Common myeloid progenitor, CD34-positive (primary cell): Measurements from ENCODE around the gene RSBN1.

Experiments used
- CTCF ChIA-PET: fragments of 350-600 bp; sonication (Branson Sonifier 250); formaldehyde crosslinking; loops from one replicate; lab custom pipeline; 2021; ENCODE audit warnings: antibody characterized with exemption; lab: Charles Lee
- POLR2A ChIA-PET: fragments of 350-600 bp; sonication (Branson Sonifier 250); formaldehyde crosslinking; loops from one replicate; lab custom pipeline; 2021; ENCODE audit warnings: antibody characterized with exemption; lab: Charles Lee
- DNase-seq, 3 donors: peaks; one replicate each; pipeline versions ENCODE4 v3.0.0 to v3.0.0-alpha.2; 2013
- H3K27ac ChIP-seq, 2 experiments: 1 replicate in 1 of 2; 2 replicates in 1 of 2; pipeline ENCODE4 v1.7.0; 2013; ENCODE audit warnings: inconsistent platforms in 2 of 2, low read length in 2 of 2, mild to moderate bottlenecking in 2 of 2, low read depth in 1 of 2, moderate library complexity in 1 of 2; ENCODE audit not compliant: severe bottlenecking in 2 of 2, insufficient read depth in 1 of 2, poor library complexity in 1 of 2
- H3K27me3 ChIP-seq, 5 experiments: replicated peaks in 2 of 5; 1 replicate in 3 of 5; 2 replicates in 2 of 5; pipeline versions ENCODE4 v1.6.1 to v1.7.0; 2013; ENCODE audit warnings: low read length in 4 of 5, mild to moderate bottlenecking in 2 of 5, moderate library complexity in 2 of 5, inconsistent platforms in 1 of 5; ENCODE audit not compliant: insufficient read depth in 5 of 5, control insufficient read depth in 4 of 5
- H3K36me3 ChIP-seq, 4 experiments: 1 replicate in 2 of 4; 2 replicates in 2 of 4; pipeline versions ENCODE4 v1.6.1 to v1.7.0; 2013; ENCODE audit warnings: low read length in 3 of 4, control low read depth in 1 of 4, mild to moderate bottlenecking in 1 of 4; ENCODE audit not compliant: control insufficient read depth in 4 of 4, insufficient read depth in 4 of 4
- H3K4me1 ChIP-seq, 4 experiments: 1 replicate in 3 of 4; 2 replicates in 1 of 4; pipeline versions ENCODE4 v1.6.1 to v1.7.1; 2013; ENCODE audit warnings: low read length in 3 of 4, mild to moderate bottlenecking in 3 of 4, control low read depth in 1 of 4, inconsistent platforms in 1 of 4, moderate library complexity in 1 of 4; ENCODE audit not compliant: control insufficient read depth in 4 of 4, insufficient read depth in 4 of 4; ENCODE audit errors: control extremely low read depth in 1 of 4
- H3K4me3 ChIP-seq, 7 experiments: 1 replicate in 4 of 7; 2 replicates in 3 of 7; pipeline versions ENCODE4 v1.5.1 to v1.7.0; 2013; ENCODE audit warnings: mild to moderate bottlenecking in 7 of 7, low read length in 6 of 7, moderate library complexity in 6 of 7, inconsistent platforms in 2 of 7, low read depth in 2 of 7, control low read depth in 1 of 7; ENCODE audit not compliant: insufficient read depth in 4 of 7, control insufficient read depth in 1 of 7; ENCODE audit errors: extremely low read depth in 1 of 7
- H3K9me3 ChIP-seq, 5 experiments: 1 replicate in 4 of 5; 2 replicates in 1 of 5; pipeline versions ENCODE4 v1.6.1 to v1.7.1; 2013; ENCODE audit warnings: low read length in 4 of 5, mild to moderate bottlenecking in 2 of 5, inconsistent platforms in 1 of 5, low read depth in 1 of 5, moderate library complexity in 1 of 5; ENCODE audit not compliant: control insufficient read depth in 4 of 5, insufficient read depth in 2 of 5; ENCODE audit errors: control extremely low read depth in 1 of 5
- WGBS: methylation state at CpG from one replicate; pipeline ENCODE4 v1.1.5; 2013; ENCODE audit not compliant: insufficient coverage; 5-methylcytosine and 5-hydroxymethylcytosine counted together

The RSBN1 gene

DNA sequence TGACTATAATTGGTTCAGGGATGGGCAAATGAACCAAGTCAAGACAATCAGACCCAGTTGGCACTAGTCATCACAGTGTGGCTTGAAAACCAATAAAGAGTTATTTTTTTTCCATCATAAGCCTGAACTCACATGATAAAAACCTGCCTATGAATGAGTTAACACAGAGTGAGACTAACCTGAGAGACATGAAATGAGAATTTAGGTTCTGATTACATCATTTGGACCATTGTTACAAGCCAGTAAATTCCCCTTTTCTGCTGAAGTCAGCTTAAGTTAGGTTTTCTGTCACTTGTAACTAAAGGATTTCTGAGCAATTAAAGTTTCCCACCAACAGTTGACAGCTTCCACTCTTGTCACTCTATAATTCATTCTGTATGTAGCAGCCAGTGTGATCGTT, 9.6 kb upstream of the RSBN1 start:
- no peaks in the 10 kb centered on the region for H3K27me3 ChIP-seq
- no peak for DNase-seq
- no peaks in the 10 kb centered on the region for H3K4me1 ChIP-seq
- H3K27ac ChIP-seq: no peak overlapping the region
- ChIA-PET CTCF (interaction anchor here (0.8 to 1.4 kb wide), 2 partner anchors 9 to 127 kb away, joined by 3 read pairs; no protein-coding TSS in a partner anchor), POLR2A (no interaction called here)
- peaks cover 0 to 16% (median 7%) of the 10 kb centered on the region in 4 experiments for H3K36me3 ChIP-seq
- WGBS: no CpG with 5 or more reads among the region's 1 CpG
- H3K4me3 ChIP-seq: no peak overlapping the region
- no peaks in the 10 kb centered on the region for H3K9me3 ChIP-seq

DNA sequence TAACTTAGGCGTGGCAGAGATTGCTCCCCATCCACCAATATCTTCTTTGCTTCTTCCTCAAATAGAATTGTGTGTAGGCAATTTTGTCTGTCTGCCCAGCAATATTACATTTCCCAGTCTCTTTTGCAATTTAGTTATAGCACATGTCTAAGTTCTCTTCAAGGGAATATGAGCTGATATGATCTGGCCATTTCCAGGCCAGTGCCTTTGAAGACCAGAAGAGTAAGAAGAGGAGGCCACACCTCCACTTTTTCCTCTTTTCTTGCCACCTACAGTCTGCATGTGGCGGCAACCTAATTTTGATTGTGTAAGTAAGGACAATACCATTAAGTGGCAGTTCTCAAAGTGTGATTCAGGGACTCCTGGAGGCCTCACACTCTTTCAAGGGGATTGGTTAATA, 6.3 kb upstream of the RSBN1 start:
- H3K4me3 ChIP-seq: no peak overlapping the region
- H3K9me3 ChIP-seq: no peaks in the 10 kb centered on the region
- H3K4me1 ChIP-seq: no peaks in the 10 kb centered on the region
- POLR2A ChIA-PET: no interaction called here
- no peak for DNase-seq
- H3K36me3 ChIP-seq: peaks cover 0 to 15% (median 7%) of the 10 kb centered on the region in 4 experiments
- H3K27me3 ChIP-seq: no peaks in the 10 kb centered on the region
- WGBS: 100% methylated on average over 1 of the region's 2 CpGs
- CTCF ChIA-PET: interaction anchor here (1.2 kb wide), 1 partner anchor 16 kb away, joined by 3 read pairs; no protein-coding TSS in a partner anchor
- H3K27ac ChIP-seq: no peak overlapping the region

DNA sequence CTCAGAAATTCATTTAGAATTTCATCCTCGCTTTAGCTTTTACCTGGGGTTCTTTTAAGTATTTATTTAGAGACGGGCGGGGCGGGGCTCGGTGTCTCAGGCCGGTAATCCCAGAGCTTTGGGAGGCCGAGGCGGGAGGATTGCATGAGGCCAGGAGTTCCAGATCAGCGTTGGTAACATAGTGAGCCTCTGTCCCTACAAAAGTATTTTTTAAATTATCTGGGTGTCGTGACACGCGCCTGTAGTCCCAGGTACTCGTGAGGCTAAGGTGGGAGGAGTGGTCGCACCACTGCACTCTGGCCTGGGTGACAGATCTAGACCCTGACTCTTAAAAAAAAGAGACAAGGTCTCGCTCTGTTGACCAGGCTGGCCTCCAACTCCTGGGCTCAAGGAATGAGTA, 942 bp upstream of the RSBN1 start:
- ChIA-PET CTCF (interaction anchor here (1.1 kb wide), 1 partner anchor 9 kb away, joined by 3 read pairs; no protein-coding TSS in a partner anchor), POLR2A (interaction anchor here (1.4 kb wide), 1 partner anchor 60 kb away, joined by 3 read pairs; no protein-coding TSS in a partner anchor)
- peaks cover 8 to 28% (median 16%) of the 10 kb centered on the region in 4 experiments for H3K4me1 ChIP-seq
- peak overlapping the region; percentile 93 to 98 for H3K27ac ChIP-seq
- no peaks in the 10 kb centered on the region for H3K27me3 ChIP-seq
- H3K4me3 ChIP-seq: peak overlapping the region in 1 of 7 experiments; percentile 83
- no peak for DNase-seq
- H3K9me3 ChIP-seq: no peaks in the 10 kb centered on the region
- WGBS: 90% methylated on average over 7 of the region's 15 CpGs
- peaks cover 0 to 7% (median 3%) of the 10 kb centered on the region in 4 experiments for H3K36me3 ChIP-seq

DNA sequence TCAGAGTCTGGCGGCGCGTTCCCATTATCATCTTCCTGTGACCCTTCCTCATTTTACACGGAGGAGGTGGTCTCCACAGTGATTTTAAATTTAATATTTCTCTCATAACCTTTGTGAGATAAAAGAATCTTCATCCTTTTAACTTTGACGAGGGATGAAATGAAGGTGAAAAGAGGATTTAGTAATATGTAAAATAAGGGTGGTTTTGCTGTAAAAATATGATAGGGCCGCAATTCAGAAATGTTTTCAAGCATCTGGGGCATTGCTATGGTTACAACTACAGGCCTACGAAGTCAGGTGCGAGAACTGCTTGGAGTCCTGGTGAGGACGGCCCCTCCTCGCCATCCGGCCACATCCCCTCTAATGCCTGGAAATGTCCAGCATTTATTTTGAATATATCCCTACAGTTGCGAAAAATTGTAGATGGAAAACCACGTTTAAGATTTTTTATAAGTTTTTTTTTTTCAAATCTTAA, 422 bp upstream of the RSBN1 start:
- DNase-seq: no peak
- no peaks in the 10 kb centered on the region for H3K27me3 ChIP-seq
- ChIA-PET CTCF (interaction anchor here (0.8 to 1.9 kb wide), 4 partner anchors 10 to 118 kb away, joined by 3 to 11 read pairs (median 3); partner anchors contain the start of gene PHTF1), POLR2A (interaction anchor here (0.5 to 2.2 kb wide), 6 partner anchors 15 to 421 kb away, joined by 3 to 27 read pairs (median 4); partner anchors contain the start of gene PHTF1)
- H3K4me3 ChIP-seq: peak overlapping the region in 6 of 7 experiments; percentile 38 to 98 (median 66)
- peaks cover 0 to 7% (median 3%) of the 10 kb centered on the region in 4 experiments for H3K36me3 ChIP-seq
- peaks cover 8 to 28% (median 16%) of the 10 kb centered on the region in 4 experiments for H3K4me1 ChIP-seq
- WGBS: 76% methylated on average over 7 of the region's 13 CpGs
- H3K9me3 ChIP-seq: no peaks in the 10 kb centered on the region
- H3K27ac ChIP-seq: peak overlapping the region; percentile 93 to 98

DNA sequence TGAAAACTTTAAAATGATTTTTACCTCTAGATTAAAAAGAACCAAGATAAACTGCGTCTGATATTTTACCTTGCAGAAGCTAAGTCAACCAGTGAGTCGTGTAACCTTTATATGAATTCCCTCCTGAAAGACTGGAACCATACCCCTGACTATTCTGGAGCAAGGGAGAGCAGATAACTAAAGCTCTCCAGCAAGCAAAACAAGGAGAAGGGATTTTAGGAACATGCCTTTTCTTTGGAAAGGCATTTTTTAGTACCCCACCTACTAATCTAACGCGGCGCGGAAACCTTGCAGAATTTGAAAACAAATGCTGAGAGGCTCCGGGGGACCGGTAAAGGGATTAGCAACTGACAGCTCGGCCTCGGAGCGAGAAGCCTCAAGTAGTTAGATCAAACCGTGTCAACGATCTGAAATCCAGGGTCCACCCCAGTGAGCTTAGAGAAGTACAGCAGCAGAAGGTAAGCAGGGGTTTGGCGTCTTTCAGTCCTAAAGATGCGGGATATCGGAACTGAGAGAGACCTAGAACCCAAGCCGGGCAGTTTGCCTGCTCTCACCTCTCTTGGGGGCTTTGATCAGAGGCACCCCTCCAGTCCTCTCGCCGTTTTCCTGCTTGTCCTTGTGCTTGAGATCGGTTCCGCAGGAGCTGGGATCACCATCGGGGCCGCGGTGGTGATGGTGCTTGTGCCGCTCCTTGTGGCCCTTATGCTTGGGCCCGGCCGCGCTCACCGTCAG, 954 bp downstream of the RSBN1 start:
- POLR2A ChIA-PET: interaction anchor here (0.6 to 2.2 kb wide), 5 partner anchors 12 to 58 kb away, joined by 3 to 27 read pairs (median 5); partner anchors contain the start of gene PHTF1
- H3K9me3 ChIP-seq: no peaks in the 10 kb centered on the region
- peaks cover 8 to 28% (median 16%) of the 10 kb centered on the region in 4 experiments for H3K4me1 ChIP-seq
- no peaks in the 10 kb centered on the region for H3K27me3 ChIP-seq
- CTCF ChIA-PET: interaction anchor here (0.7 to 1.9 kb wide), 6 partner anchors 12 to 52 kb away, joined by 3 to 11 read pairs (median 4); partner anchors contain the start of gene PHTF1
- peak overlapping the region; percentile 93 to 98 for H3K27ac ChIP-seq
- peaks cover 0 to 3% (median 3%) of the 10 kb centered on the region in 4 experiments for H3K36me3 ChIP-seq
- peak in 1 of 3 donors; percentile 37 for DNase-seq
- 0% methylated on average over 27 of the region's 29 CpGs for WGBS
- H3K4me3 ChIP-seq: peak overlapping the region; percentile 83 to 99 (median 89)

DNA sequence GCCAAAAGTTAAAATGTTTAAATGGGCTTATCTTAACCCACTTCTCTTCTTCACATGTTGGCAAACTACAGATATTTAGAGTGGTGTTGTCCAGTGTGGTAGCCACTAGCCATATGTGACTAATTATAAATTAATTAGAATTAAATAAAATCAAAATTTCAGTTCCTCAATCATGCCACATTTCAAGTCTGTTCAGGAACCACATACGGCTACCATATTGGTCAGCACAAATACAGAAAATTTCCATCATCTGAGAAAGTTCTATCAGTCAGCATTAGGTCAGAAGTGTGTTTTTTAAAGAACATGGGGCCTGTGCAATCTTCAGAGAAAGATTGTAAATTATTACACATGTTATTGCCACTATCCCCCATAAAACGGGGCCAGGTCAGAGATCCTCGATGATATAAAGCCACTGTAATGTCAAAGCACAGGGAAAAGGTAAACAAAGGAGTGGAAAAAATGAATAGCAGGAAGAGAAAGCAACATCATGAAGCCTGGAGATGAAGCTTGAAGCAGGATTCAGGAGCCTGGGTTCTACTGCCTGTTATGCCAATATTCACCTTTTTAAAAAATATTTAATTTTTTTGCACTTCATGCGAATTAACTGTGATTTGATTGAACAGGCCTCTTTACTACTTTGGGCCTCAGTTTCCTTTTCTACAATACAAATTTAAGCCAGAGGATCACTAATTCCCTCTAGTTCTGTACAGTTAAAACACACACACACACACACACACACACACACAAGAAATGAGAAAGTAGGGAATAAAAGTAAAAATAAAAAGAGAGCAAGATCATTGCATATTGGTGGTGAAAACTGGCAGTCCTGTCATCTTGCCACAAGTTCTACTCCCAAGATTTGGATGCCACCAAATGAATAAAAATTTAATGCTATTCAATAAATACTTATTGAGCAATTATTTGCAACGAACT, 2.3 kb downstream of the RSBN1 start:
- Histone ChIP-seq H3K27me3 (no peaks in the 10 kb centered on the region), H3K4me3 (peak overlapping the region in 6 of 7 experiments; percentile 83 to 99 (median 92)), H3K27ac (peak overlapping the region; percentile 15 to 98), H3K9me3 (no peaks in the 10 kb centered on the region), H3K36me3 (peaks cover 0 to 7% (median 5%) of the 10 kb centered on the region in 4 experiments), H3K4me1 (peaks cover 8 to 28% (median 18%) of the 10 kb centered on the region in 4 experiments)
- 90% methylated on average over 2 of the region's 5 CpGs for WGBS
- ChIA-PET CTCF (no interaction called here), POLR2A (no interaction called here)
- peak in 1 of 3 donors; percentile 5 for DNase-seq
